Measurements from ENCODE around the gene RPL28. TPM values are rescaled to one million over a fixed set of nuclear protein-coding genes. Genes with fewer than 3 reads are reported as not detected.

Gene RPL28
- 2,614 to 2,914 TPM (median 2,802 TPM) in 5 replicates for total RNA-seq (2022; extraction: Qiagen RNA extraction)

GRCh38 chr19:55385724-55386492, at the start of gene RPL28:
Gene RPL28, plus strand, starts transcription at chr19:55385932. Its CDS starts 426 bp downstream, at chr19:55386358.

DNA sequence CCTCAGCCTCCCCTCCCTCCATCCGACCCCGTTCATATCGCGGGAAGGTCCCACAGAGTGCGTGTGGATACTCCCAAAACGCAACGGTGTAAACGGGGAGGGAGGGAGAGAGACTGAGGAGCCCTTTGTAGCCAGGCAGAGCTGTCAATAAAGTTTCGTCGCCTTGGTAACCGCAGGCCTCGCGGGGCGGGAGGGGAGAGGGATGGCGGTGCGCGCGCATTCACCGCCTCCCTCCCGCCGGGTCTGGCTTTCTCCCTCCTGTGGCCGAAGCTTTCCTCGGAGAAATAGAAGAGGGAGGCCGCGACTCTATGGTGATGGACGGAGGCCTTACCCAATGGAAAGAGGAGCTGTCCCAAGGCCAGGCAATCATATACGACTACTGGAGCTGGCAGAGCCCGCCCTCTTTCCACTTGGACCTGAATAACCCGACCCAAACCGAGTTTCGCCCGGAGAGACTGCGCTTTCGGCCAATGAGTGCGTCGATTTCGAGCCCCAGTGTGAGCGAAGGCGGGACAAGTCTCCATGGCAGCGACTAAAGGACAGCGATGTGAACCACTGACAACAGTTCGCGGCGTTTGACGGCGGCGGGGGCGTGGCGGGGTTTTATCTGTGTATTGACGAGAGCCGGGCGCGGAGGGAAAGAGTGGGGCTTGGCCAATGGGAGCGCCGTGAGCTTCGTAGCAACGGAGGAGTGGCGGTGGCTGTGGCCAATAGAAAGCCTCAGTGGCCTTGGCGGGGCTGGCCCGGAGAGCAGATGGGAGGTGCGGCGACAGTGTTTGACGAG, 46.4 kb upstream of the RPL28 start, which contains the start of gene KMT5C:
KMT5C (plus strand) TSS at position 772 of the 784 bp plus-strand sequence. CDS start 2,061 bp downstream, outside the sequence.

DNA sequence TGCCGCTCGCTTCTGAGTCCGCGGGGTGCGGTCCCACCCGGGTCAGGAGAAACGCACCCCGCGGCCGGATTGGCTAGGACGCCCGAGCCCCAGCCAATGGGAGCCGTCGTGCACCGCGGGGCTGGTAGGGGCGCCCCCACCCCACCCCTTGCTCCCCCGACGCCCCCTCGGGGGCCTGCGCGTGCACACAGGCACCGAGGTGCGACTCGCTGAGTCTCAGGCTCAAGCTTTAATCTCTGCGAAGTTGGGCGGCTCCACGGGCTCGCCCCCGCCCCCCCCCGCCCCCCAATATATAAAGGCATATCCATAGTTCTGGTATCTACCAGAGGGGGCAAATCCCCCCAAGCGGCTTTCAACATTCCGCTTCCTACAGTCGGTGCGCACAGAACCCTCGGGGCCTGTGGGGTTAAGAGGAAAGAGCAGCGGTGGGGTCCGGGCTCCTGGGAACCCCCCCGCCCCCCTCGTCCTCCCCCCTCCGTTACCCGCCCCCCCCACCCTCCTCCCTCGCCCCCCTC, 31.0 kb upstream of the RPL28 start, which contains the start of gene COX6B2:
COX6B2 (minus strand) TSS at position 22 of the 515 bp plus-strand sequence. CDS start 198 bp downstream, outside the sequence.

GRCh38 chr19:55362990-55363716, 22.6 kb upstream of the RPL28 start, which contains the start of gene GARIN5B:
Gene GARIN5B, minus strand, starts transcription at chr19:55363260. Its CDS starts 194 bp downstream, at chr19:55363066.

DNA sequence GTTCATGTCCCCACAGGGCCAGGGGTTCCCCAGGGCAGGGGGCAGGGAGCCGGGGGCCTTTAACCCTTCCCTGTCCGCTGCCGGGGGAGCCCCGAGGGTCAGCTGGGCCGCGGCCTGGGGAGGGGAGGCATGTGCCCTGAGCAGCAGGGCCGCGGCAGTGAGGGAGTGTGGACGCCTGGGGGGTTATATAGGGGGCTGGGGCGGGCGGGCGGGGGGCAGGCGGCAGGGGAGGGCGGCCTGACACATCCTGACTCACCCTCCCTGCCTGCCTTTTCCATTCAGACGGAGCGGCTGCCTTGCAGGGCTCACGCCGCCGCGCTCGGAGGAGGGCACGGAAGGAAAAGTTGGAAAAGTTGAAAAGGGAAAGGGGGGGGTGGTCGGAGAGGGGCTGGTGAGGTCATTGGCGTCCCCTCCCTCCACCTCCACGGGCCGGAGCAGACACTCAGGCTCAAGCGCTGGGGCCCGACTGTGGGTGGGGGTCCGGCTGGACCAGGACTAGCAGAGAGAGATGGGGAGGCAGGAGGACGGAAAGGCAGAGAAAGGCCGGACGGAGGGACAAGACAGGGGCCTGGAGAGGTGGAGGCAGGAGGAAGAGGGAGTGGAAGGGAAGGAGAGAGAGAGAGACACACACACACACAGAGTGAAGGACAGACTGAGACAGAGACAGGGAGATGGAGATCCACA, 15.3 kb upstream of the RPL28 start, which contains the start of gene IL11:
IL11 (minus strand) TSS at position 159 of the 684 bp plus-strand sequence; CDS start at position 6, 153 bp downstream.

GRCh38 chr19:55376241-55376933, 9.3 kb upstream of the RPL28 start, which contains the start of gene TMEM190:
Gene TMEM190, plus strand, starts transcription at chr19:55376826. Its CDS starts 28 bp downstream, at chr19:55376854.

DNA sequence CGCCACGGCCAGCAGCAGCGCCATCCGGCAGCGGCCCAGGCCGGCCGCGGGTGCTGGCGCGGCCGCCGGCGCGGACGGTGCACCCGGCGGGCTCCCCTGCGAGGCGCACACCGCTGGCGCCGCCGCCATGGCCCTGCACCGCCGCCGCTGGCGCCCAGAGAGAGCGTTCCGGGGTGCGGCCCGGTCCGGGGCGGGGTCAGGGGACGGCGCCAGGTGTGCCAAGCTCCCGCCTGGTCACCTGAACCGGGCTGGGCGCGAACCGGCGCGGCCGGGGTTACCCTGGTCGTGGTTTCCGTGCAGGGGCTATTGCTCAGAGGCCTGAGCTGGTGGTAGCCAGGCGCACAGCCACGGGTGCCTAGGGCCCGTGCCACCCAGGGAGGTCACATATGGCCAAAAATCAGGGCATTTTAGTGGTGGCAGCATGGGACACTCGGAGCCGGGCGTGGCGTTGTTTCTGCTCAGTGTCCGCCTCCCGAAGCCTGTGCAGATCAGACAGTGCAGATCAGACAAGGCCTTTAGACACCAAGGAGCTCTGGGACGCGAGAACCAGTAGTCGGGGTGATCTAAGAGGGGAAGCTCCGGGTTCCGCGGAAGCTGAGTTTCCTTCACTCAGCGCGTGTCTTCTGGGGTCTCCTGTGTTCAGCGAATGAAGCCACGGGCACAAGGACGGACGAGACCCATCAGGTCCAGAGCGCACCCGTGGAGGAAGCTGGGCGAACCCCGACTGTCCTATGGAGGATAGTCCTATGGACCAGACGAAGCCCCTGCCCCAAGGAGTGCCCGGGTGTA, 1.4 kb upstream of the RPL28 start, which contains the start of gene TMEM238:
TMEM238 (minus strand) TSS at position 162 of the 789 bp plus-strand sequence; CDS start at position 129, 33 bp downstream.

DNA sequence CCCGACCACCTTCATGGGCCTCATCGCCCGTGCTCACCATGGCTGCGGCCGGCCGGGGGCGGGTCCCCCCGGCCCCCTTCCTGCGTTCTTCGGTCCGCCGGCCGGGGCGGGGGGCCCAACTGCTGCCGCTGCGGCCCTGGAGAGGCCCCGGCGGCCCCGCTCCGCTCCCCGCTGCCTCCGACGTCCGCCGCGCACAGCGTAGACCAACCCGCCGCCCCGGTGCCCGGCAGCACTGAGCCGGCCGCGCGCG, 21.7 kb downstream of the RPL28 start, which contains the start of gene UBE2S:
UBE2S (minus strand) TSS at position 239 of the 250 bp plus-strand sequence; CDS start at position 40, 199 bp downstream.

GRCh38 chr19:55443045-55443823, 57.5 kb downstream of the RPL28 start, which contains the start of gene SHISA7:
Gene SHISA7, minus strand, starts transcription at chr19:55443300. Its CDS starts 437 bp downstream, at chr19:55442863.

Other genes with a start within 250 kb of the RPL28 start
- 108 to 151 TPM (median 139 TPM) in 5 replicates for gene TNNT1, start 236.7 kb upstream of the RPL28 start, total RNA-seq (2022; extraction: Qiagen RNA extraction)
- gene TNNI3, start 228.2 kb upstream of the RPL28 start, total RNA-seq (2022; extraction: Qiagen RNA extraction), result 5.9 to 8.2 TPM (median 7.5 TPM) in 5 replicates
- gene DNAAF3, start 219.3 kb upstream of the RPL28 start, total RNA-seq (2022; extraction: Qiagen RNA extraction), result 4.6 to 5.9 TPM (median 5.4 TPM) in 5 replicates
- gene SYT5, start 205.6 kb upstream of the RPL28 start, total RNA-seq (2022; extraction: Qiagen RNA extraction), result 1.9 to 5.0 TPM (median 3.5 TPM) in 5 replicates
- gene PTPRH, start 176.4 kb upstream of the RPL28 start, total RNA-seq (2022; extraction: Qiagen RNA extraction), result 2.8 to 4.5 TPM (median 3.7 TPM) in 5 replicates
- gene TMEM86B, start 157.2 kb upstream of the RPL28 start, total RNA-seq (2022; extraction: Qiagen RNA extraction), result 1.8 to 4.7 TPM (median 4.1 TPM) in 5 replicates
- gene PPP6R1, start 126.9 kb upstream of the RPL28 start, total RNA-seq (2022; extraction: Qiagen RNA extraction), result 84.6 to 114 TPM (median 113 TPM) in 5 replicates
- gene HSPBP1, start 105.8 kb upstream of the RPL28 start, total RNA-seq (2022; extraction: Qiagen RNA extraction), result 121 to 154 TPM (median 139 TPM) in 5 replicates
- gene BRSK1, start 101.9 kb upstream of the RPL28 start, total RNA-seq (2022; extraction: Qiagen RNA extraction), result 2.8 to 3.4 TPM (median 3.3 TPM) in 5 replicates
- gene TMEM150B, start 60.6 kb upstream of the RPL28 start, total RNA-seq (2022; extraction: Qiagen RNA extraction), result not detected in 5 replicates
- gene KMT5C, start 46.1 kb upstream of the RPL28 start, total RNA-seq (2022; extraction: Qiagen RNA extraction), result 5.2 to 6.3 TPM (median 6.0 TPM) in 5 replicates
- gene COX6B2, start 31.2 kb upstream of the RPL28 start, total RNA-seq (2022; extraction: Qiagen RNA extraction), result 0.61 to 1.1 TPM (median 0.83 TPM) in 5 replicates
- 0.03 to 0.14 TPM (median 0.12 TPM) in 5 replicates for gene GARIN5B, start 22.7 kb upstream of the RPL28 start, total RNA-seq (2022; extraction: Qiagen RNA extraction)
- 9.6 to 11.2 TPM (median 10.5 TPM) in 5 replicates for gene IL11, start 15.5 kb upstream of the RPL28 start, total RNA-seq (2022; extraction: Qiagen RNA extraction)
- gene TMEM190, start 9.1 kb upstream of the RPL28 start, total RNA-seq (2022; extraction: Qiagen RNA extraction), result 0.93 to 2.2 TPM (median 1.3 TPM) in 5 replicates
- 2.0 to 9.6 TPM (median 7.8 TPM) in 5 replicates for gene TMEM238, start 1.6 kb upstream of the RPL28 start, total RNA-seq (2022; extraction: Qiagen RNA extraction)
- gene UBE2S, start 21.9 kb downstream of the RPL28 start, total RNA-seq (2022; extraction: Qiagen RNA extraction), result 270 to 454 TPM (median 404 TPM) in 5 replicates
- 0.01 TPM in 1 of 5 replicates, not detected in the others for gene SHISA7, start 57.4 kb downstream of the RPL28 start, total RNA-seq (2022; extraction: Qiagen RNA extraction)
- gene ISOC2, start 75.7 kb downstream of the RPL28 start, total RNA-seq (2022; extraction: Qiagen RNA extraction), result 55.5 to 66.5 TPM (median 58.3 TPM) in 5 replicates
- not detected in 5 replicates for gene C19orf85, start 78.8 kb downstream of the RPL28 start, total RNA-seq (2022; extraction: Qiagen RNA extraction)
- 5.1 to 10.1 TPM (median 7.8 TPM) in 5 replicates for gene ZNF628, start 90.7 kb downstream of the RPL28 start, total RNA-seq (2022; extraction: Qiagen RNA extraction)
- gene NAT14, start 99.3 kb downstream of the RPL28 start, total RNA-seq (2022; extraction: Qiagen RNA extraction), result 36.7 to 57.2 TPM (median 56.0 TPM) in 5 replicates
- gene SSC5D, start 102.5 kb downstream of the RPL28 start, total RNA-seq (2022; extraction: Qiagen RNA extraction), result 0.40 to 0.99 TPM (median 0.66 TPM) in 5 replicates
- gene SBK2, start 151.2 kb downstream of the RPL28 start, total RNA-seq (2022; extraction: Qiagen RNA extraction), result 1.5 to 2.4 TPM (median 1.9 TPM) in 5 replicates
- gene SBK3, start 159.6 kb downstream of the RPL28 start, total RNA-seq (2022; extraction: Qiagen RNA extraction), result 1.9 to 2.2 TPM (median 2.1 TPM) in 5 replicates
- 20.8 to 35.0 TPM (median 33.5 TPM) in 5 replicates for gene ZNF579, start 194.9 kb downstream of the RPL28 start, total RNA-seq (2022; extraction: Qiagen RNA extraction)
- 20.8 to 26.0 TPM (median 24.6 TPM) in 5 replicates for gene FIZ1, start 213.6 kb downstream of the RPL28 start, total RNA-seq (2022; extraction: Qiagen RNA extraction)
- 13.9 to 20.0 TPM (median 17.7 TPM) in 5 replicates for gene ZNF524, start 214.4 kb downstream of the RPL28 start, total RNA-seq (2022; extraction: Qiagen RNA extraction)
- 7.1 to 12.5 TPM (median 12.2 TPM) in 5 replicates for gene ZNF865, start 219.7 kb downstream of the RPL28 start, total RNA-seq (2022; extraction: Qiagen RNA extraction)
- gene ZNF784, start 238.6 kb downstream of the RPL28 start, total RNA-seq (2022; extraction: Qiagen RNA extraction), result 4.4 to 6.8 TPM (median 6.4 TPM) in 5 replicates